PC-9 (cell line): ENCODE data around the gene SLC35D1. TPM values are rescaled to one million over a fixed set of nuclear protein-coding genes. Genes with fewer than 3 reads are reported as not detected.

Experiments used
- BruUV-seq: library from RNA; stranded (reverse); fragments of 400-500 nt; replicated peaks from 2 replicates; lab custom pipeline; 2021; lab: Mats Ljungman, UMichigan
- CTCF ChIA-PET: fragments of 300-600 bp; sonication (Branson Sonifier 250); formaldehyde crosslinking; loops from one replicate; lab custom pipeline; 2022; ENCODE audit warnings: antibody characterized with exemption; lab: Charles Lee
- POLR2A ChIA-PET: fragments of 300-600 bp; sonication (Branson Sonifier 250); formaldehyde crosslinking; loops from one replicate; lab custom pipeline; 2022; ENCODE audit warnings: antibody characterized with exemption; ENCODE audit not compliant: unreplicated experiment; lab: Charles Lee
- DNase-seq, 2 experiments: peaks; one replicate each; pipeline versions ENCODE4 v3.0.0 to v3.0.0-alpha.2; 2015 to 2022; ENCODE audit warnings: mixed read lengths in 1 of 2
- H2AFZ ChIP-seq: fragments of 200-600 bp; sonication (generic); 2 replicates; pipeline ENCODE4 v1.8.1; 2017; ENCODE audit warnings: antibody characterized with exemption
- H3F3A ChIP-seq: fragments of 200-600 bp; sonication (generic); 2 replicates; pipeline ENCODE4 v1.8.1; 2017; ENCODE audit warnings: antibody characterized with exemption, mild to moderate bottlenecking, low read depth; ENCODE audit not compliant: insufficient read depth
- H3K27ac ChIP-seq: fragments of 200-600 bp; sonication (generic); 2 replicates; pipeline ENCODE4 v1.6.1; 2016; ENCODE audit warnings: mixed run types
- H3K27me3 ChIP-seq: fragments of 200-600 bp; sonication (generic); 2 replicates; pipeline ENCODE4 v1.6.1; 2016; ENCODE audit warnings: low read depth, mixed run types; ENCODE audit not compliant: insufficient read depth
- H3K36me3 ChIP-seq: fragments of 200-600 bp; sonication (generic); 2 replicates; pipeline ENCODE4 v1.6.1; 2016; ENCODE audit warnings: low read depth, mixed run types
- H3K4me1 ChIP-seq: fragments of 200-600 bp; sonication (generic); replicated peaks from 2 replicates; pipeline ENCODE4 v1.6.1; 2016; ENCODE audit warnings: mixed run types; ENCODE audit not compliant: insufficient read depth
- H3K4me2 ChIP-seq: fragments of 200-600 bp; sonication (generic); 2 replicates; pipeline ENCODE4 v1.6.1; 2017; ENCODE audit warnings: mixed run types
- H3K4me3 ChIP-seq: fragments of 200-600 bp; sonication (generic); 2 replicates; pipeline ENCODE4 v1.6.1; 2016; ENCODE audit warnings: mixed run types
- H3K79me2 ChIP-seq: fragments of 200-600 bp; sonication (generic); 2 replicates; pipeline ENCODE4 v1.6.1; 2017; ENCODE audit warnings: low read depth, mixed run types
- H3K9me2 ChIP-seq: fragments of 200-600 bp; sonication (generic); 2 replicates; pipeline ENCODE4 v1.8.1; 2017; ENCODE audit warnings: mild to moderate bottlenecking; ENCODE audit not compliant: insufficient read depth
- H3K9me3 ChIP-seq: fragments of 200-600 bp; sonication (generic); 2 replicates; pipeline ENCODE4 v1.8.1; 2016; ENCODE audit warnings: low read depth; ENCODE audit not compliant: insufficient read depth
- H4K20me1 ChIP-seq: fragments of 200-600 bp; sonication (generic); 2 replicates; pipeline ENCODE4 v1.8.1; 2017; ENCODE audit not compliant: insufficient read depth
- EZH2 ChIP-seq: fragments of 200-600 bp; sonication (generic); IDR thresholded peaks from 2 replicates; pipeline ENCODE4 v1.8.0; 2017; ENCODE audit warnings: antibody characterized with exemption, low read depth
- intact Hi-C: fragments of 100-400 bp; cut with micrococcal nuclease; formaldehyde crosslinking; loops from one replicate; pipeline ENCODE4 v1.10.0; 2022; ENCODE audit not compliant: unreplicated experiment
- total RNA-seq: library from RNA; stranded (reverse); gene quantifications from 2 replicates; pipeline ENCODE4 v1.2.3, GENCODE V29; 2021
- TF ChIP-seq, protein P1 (sequence below): fragments of 200-600 bp; sonication (generic); conservative IDR thresholded peaks from 2 replicates; pipeline ENCODE4 v1.6.1; 2017; ENCODE audit warnings: mixed run types, antibody characterized with exemption, mild to moderate bottlenecking, moderate library complexity

SLC35D1 gene
- total RNA-seq, 1 experiment from 2014 or later: 2.6 TPM

DNA sequence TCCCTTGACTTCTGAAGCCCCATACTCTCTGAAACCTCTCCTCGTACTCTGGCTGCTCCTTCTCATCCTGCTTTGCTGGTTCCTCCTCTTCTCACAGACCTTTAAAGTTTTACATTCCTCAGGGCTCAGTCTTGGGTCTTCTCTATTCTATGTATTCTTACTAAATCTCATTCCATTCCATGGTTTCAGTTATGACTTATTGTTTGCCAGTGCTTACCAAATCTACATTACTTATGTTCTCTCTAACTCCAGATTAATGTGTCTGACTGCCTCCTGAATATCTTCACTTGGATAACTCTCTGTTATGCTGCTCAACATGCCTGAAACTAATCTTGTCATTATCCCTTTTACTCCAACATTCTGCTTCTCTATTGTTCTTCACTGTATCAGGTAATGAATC lies 5.4 kb upstream of the SLC35D1 start:
- Histone ChIP-seq H3F3A (peaks cover 4% of the 10 kb centered on the region), H3K4me1 (peaks cover 12% of the 10 kb centered on the region), H3K79me2 (no peaks in the 10 kb centered on the region), H2AFZ (no peak overlapping the region), H3K9me2 (no peaks in the 10 kb centered on the region), H3K36me3 (no peaks in the 10 kb centered on the region), H4K20me1 (no peaks in the 10 kb centered on the region), H3K27me3 (no peaks in the 10 kb centered on the region), H3K4me3 (no peak overlapping the region), H3K27ac (no peak overlapping the region), H3K9me3 (no peaks in the 10 kb centered on the region), H3K4me2 (no peak overlapping the region)
- TF ChIP-seq, protein P1, sequence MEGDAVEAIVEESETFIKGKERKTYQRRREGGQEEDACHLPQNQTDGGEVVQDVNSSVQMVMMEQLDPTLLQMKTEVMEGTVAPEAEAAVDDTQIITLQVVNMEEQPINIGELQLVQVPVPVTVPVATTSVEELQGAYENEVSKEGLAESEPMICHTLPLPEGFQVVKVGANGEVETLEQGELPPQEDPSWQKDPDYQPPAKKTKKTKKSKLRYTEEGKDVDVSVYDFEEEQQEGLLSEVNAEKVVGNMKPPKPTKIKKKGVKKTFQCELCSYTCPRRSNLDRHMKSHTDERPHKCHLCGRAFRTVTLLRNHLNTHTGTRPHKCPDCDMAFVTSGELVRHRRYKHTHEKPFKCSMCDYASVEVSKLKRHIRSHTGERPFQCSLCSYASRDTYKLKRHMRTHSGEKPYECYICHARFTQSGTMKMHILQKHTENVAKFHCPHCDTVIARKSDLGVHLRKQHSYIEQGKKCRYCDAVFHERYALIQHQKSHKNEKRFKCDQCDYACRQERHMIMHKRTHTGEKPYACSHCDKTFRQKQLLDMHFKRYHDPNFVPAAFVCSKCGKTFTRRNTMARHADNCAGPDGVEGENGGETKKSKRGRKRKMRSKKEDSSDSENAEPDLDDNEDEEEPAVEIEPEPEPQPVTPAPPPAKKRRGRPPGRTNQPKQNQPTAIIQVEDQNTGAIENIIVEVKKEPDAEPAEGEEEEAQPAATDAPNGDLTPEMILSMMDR: no peak
- no peak for TF ChIP-seq EZH2
- intact Hi-C loops: loop anchor here (10.0 kb wide), 1 partner anchor 155 kb away; no protein-coding TSS in a partner anchor
- no TSS peak for BruUV-seq
- ChIA-PET CTCF (no interaction called here), POLR2A (no interaction called here)
- no peak for DNase-seq

DNA sequence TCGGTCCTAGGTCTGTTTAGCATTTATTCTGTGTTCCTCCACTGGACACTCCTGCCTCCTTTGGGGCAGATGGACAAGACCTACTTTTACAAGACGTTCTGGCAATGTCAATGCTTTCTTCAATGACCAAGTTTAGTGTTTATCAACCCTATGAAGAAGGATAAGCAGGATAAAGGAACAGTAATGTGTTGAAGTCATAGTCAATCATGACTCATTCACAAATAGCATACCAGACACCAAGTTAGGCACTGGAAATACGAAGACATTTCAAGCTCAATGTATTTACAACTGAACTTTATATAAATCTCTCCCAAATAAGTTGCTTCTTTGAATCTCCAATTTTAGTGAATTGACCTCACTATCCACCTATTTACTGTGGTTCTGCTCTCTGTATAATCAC lies 4.8 kb upstream of the SLC35D1 start:
- POLR2A ChIA-PET: no interaction called here
- no peaks in the 10 kb centered on the region for H3K27me3 ChIP-seq
- BruUV-seq: no TSS peak
- H2AFZ ChIP-seq: no peak overlapping the region
- H3K36me3 ChIP-seq: no peaks in the 10 kb centered on the region
- TF ChIP-seq EZH2: no peak
- TF ChIP-seq, protein P1: no peak
- no peak overlapping the region for H3K27ac ChIP-seq
- no peaks in the 10 kb centered on the region for H3K9me2 ChIP-seq
- intact Hi-C loops: loop anchor here (10.0 kb wide), 1 partner anchor 156 kb away; no protein-coding TSS in a partner anchor
- no peak for DNase-seq
- CTCF ChIA-PET: no interaction called here
- no peaks in the 10 kb centered on the region for H3K9me3 ChIP-seq
- peaks cover 4% of the 10 kb centered on the region for H3F3A ChIP-seq
- H4K20me1 ChIP-seq: no peaks in the 10 kb centered on the region
- no peaks in the 10 kb centered on the region for H3K79me2 ChIP-seq
- no peak overlapping the region for H3K4me3 ChIP-seq
- H3K4me2 ChIP-seq: no peak overlapping the region
- H3K4me1 ChIP-seq: peaks cover 12% of the 10 kb centered on the region

DNA sequence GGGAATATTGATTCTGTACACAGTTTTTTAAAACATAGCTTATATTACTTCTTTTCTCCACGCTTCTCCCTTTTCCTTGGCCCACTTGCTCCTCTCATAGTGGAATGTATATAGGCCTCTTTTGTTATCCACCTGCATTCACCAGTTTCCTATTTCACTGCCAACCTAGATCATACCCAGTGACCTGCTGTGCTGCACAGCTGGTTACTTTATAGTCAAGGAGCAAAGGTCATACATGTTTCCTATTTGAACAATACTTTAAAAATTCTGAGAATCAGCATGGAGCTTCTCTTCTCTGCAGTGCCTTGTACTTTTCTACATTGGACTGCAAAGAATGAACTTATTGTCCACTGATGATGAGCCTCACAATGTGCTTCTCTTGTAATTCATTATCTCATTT lies 4.3 kb upstream of the SLC35D1 start:
- Histone ChIP-seq H3K36me3 (no peaks in the 10 kb centered on the region), H3K27ac (no peak overlapping the region), H3K9me3 (no peaks in the 10 kb centered on the region), H3K4me1 (peaks cover 12% of the 10 kb centered on the region), H3F3A (peaks cover 4% of the 10 kb centered on the region), H3K27me3 (no peaks in the 10 kb centered on the region), H4K20me1 (no peaks in the 10 kb centered on the region), H2AFZ (no peak overlapping the region), H3K4me3 (no peak overlapping the region), H3K79me2 (no peaks in the 10 kb centered on the region), H3K9me2 (no peaks in the 10 kb centered on the region), H3K4me2 (no peak overlapping the region)
- no TSS peak for BruUV-seq
- ChIA-PET CTCF (no interaction called here), POLR2A (no interaction called here)
- intact Hi-C loops: loop anchor here (10.0 kb wide), 1 partner anchor 157 kb away; no protein-coding TSS in a partner anchor
- no peak for DNase-seq
- TF ChIP-seq, protein P1: no peak
- TF ChIP-seq EZH2: no peak
